DOHH2 (cell line): Measurements from ENCODE around the gene GPAT2.

Experiments used
- EZH2phosphoT487 ChIP-seq: fragments of 200-600 bp; sonication (generic); IDR thresholded peaks from 2 replicates; pipeline ENCODE4 v1.6.1; 2017; ENCODE audit warnings: borderline replicate concordance, mild to moderate bottlenecking, antibody characterized with exemption, low read length, moderate library complexity, mixed read lengths
- TF ChIP-seq, protein P1 (sequence below): fragments of 200-600 bp; sonication (generic); IDR thresholded peaks from one replicate; pipeline ENCODE4 v1.5.1; 2014; ENCODE audit warnings: antibody characterized with exemption, mild to moderate bottlenecking, low read depth, low read length; ENCODE audit not compliant: poor library complexity, severe bottlenecking

DNA sequence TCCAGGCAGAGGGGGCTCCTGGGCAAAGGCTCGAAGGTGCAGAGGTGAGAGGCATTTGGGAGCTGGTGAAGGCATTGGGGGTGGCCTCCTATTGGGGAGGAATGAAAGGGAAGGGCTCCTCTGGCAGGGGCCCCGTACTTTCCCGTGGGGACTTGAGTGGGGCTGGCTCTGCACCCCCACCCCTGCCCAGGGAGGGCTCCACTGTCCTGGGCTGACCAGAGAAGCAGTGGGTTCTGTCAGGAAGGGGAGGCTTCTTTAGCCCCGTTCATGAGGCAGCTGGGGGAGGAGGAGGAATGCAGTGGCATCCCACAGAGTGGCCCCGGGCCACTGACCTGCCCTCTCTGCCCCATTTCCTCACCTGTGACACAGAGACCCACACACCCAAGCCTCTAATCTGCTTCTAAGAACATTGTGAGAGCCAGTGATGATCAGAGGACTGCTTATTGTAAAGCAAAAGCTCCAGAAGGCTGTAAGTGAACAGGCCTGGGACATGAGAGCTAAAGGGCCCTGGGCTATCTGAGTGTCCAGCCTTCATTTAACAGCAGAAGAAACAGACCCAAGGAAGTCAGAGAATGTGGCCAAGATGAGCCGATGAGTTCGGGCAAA is 38.6 kb upstream of the GPAT2 start:
- TF ChIP-seq, protein P1, sequence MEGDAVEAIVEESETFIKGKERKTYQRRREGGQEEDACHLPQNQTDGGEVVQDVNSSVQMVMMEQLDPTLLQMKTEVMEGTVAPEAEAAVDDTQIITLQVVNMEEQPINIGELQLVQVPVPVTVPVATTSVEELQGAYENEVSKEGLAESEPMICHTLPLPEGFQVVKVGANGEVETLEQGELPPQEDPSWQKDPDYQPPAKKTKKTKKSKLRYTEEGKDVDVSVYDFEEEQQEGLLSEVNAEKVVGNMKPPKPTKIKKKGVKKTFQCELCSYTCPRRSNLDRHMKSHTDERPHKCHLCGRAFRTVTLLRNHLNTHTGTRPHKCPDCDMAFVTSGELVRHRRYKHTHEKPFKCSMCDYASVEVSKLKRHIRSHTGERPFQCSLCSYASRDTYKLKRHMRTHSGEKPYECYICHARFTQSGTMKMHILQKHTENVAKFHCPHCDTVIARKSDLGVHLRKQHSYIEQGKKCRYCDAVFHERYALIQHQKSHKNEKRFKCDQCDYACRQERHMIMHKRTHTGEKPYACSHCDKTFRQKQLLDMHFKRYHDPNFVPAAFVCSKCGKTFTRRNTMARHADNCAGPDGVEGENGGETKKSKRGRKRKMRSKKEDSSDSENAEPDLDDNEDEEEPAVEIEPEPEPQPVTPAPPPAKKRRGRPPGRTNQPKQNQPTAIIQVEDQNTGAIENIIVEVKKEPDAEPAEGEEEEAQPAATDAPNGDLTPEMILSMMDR, result no peak
- TF ChIP-seq EZH2phosphoT487, result no peak
